GM18498 (cell line): ENCODE data around the gene KEL.

Experiments
- ATAC-seq: cut with Tn5 transposase; IDR thresholded peaks from one replicate; pipeline ENCODE4 v1.9.1; 2021; ENCODE audit warnings: mild to moderate bottlenecking, moderate library complexity; ENCODE audit not compliant: unreplicated experiment

The KEL gene

DNA sequence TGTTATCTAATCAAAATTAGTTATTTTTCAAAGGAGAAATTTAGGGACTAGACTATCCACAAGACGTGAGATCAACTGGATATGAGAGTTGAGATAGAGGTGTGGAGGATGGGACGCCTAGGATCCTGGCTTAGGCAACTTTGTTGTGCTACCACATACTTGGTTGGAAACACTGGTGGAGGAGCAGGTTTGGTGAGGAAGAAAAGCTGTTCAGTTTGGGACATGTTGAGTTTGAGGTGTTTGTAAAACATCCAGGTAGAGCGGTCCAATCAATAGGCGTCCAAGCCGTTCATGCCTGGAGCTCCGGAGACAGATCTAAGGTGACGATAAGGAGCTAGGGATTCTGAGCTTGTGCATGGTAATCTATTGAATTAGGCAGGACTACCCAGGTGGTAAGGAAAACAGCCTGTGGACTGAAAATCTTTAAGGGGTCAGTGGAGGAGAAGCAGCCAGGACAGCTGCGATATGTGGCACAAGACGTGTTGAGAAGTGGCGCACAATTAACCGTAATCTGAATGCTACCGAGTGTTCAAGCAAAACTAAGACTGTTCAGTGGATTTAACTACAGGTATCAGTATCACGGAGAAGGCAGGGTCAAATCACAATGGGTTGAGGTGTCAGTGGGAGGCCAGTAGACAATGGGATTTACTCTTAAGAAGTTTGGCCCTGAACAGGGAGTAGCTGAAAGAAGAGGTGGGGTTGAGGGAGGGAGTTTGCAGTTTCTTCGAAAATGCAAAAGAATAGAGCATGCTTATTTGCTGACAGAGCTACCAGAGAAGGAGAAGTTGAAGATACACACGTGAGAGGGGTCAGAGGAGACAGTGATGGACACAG lies 60.5 kb downstream of the KEL start:
- no peak for ATAC-seq

DNA sequence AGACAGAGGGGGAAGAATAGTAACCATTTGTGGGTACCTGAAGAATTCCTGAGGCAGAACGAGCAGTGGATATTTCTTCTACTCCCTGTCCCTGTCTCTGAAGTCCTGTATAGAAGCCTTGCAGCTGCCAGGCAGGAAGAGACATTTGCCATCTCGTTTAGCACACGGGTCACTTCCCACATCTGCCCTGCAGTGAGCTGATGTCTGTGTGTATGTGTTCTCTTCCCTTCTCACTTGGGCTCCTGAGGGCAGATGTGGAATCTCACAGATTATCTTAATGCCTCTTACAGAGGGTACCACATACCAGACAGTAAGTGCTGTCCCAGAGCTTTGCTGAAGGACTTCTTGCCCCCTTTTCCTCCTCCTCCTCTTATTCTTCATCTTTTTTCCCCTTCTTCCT lies 62.5 kb downstream of the KEL start:
- ATAC-seq: no peak

DNA sequence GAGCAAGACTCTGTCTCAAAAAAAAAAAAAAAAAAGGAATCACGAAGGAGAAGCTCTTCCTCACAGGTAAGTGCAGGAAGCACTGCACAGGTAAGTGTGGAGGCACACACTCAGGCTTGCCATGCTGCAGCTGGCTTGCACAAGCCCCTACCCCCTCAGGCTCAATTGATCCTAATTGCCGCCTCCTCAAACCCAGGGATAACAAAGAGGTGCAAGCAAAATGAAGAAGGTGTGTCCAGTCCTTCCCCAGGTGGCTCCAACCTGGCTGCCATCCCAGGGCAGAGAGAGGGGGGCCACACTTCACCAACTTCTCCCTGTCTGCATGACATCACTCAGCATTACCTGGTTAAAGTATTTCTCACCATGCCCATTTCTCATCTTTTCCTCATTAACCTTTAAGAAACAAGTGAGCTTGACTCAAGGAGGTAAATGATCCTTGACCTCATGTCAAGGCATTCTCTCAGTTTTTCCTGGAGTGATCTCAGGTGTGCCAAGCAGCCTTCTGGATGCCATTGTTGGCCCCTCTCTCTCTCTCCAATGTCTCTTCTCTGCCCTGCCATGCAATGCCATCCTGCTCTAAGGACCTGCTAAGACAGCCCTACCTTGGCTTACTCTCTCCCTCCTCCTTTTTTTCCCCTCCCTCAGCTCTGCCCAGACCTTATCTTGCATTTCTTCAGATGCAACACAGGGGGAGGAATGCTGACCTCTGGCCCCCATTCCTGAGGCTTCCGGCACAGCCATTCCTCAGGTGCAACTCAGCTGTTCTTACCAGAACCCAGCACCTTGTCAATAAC lies 63.6 kb downstream of the KEL start:
- no peak for ATAC-seq

DNA sequence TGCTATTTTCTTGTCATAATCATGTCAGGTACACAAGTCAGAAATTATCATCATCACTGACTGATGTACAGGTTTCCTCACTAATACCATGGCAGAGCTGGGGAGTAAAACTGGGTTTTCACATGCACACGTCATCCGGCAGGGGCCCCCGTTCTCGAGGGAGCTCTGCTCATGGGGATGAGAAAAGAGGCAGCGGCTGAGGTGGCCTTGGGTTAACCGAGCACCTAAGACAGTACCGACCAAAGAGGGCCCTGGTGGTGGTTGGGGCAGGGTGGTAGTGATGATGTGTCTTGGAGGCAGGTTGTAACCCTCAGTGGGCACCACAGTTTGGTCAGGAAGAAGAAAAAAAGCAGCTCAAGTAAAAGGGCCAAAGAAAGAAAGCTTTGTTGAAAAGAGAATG lies 64.5 kb downstream of the KEL start:
- ATAC-seq: no peak

DNA sequence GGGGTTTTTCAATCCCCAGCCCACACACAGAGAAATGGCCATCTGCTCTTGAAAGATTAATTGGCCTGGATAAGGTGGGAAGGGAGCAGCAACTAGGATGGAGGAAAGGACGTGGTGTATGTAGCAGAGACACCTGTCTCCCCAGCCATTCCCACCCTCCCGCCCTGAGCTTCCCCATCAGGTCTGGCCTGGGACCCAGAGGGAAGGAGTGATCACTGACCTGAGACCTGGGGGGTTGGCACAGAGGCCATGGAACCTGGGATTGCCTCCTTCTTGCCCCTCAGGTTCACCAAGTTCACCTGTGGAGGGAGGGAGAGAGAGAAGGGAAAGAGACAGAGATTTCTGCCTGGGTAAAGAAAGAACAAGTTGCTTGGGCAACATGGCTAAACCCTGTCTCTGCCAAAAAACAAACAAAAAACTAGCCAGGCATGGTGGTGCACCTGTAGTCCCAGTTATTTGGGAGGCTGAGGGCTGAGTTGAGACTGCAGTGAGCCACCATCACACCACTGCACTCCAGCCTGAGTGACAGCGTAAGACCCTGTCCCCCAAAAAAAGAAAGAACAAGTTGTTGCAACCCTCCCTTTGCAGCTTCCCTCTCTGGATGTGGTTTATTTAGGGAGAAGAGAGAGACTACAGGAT lies 65.3 kb downstream of the KEL start:
- ATAC-seq: no peak

DNA sequence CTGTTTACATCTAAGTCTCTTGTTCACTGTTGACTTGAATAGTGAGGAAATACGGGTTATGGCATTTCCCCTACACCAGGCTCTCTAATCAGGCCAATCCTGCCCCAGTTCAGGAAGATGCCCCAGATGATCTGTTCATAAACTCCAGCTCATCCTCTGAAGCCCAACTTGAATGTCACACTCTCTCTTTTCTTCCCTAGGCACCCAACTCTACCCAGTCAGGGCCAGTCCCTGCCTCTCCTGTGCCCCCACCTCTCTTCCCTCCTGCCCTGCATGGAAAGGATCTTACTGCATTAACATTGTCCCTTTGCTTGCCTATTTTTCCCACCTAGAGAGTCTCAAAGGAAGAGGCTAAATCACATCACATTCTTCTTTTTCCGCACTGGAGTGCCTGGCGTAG lies 66.0 kb downstream of the KEL start:
- ATAC-seq: no peak

DNA sequence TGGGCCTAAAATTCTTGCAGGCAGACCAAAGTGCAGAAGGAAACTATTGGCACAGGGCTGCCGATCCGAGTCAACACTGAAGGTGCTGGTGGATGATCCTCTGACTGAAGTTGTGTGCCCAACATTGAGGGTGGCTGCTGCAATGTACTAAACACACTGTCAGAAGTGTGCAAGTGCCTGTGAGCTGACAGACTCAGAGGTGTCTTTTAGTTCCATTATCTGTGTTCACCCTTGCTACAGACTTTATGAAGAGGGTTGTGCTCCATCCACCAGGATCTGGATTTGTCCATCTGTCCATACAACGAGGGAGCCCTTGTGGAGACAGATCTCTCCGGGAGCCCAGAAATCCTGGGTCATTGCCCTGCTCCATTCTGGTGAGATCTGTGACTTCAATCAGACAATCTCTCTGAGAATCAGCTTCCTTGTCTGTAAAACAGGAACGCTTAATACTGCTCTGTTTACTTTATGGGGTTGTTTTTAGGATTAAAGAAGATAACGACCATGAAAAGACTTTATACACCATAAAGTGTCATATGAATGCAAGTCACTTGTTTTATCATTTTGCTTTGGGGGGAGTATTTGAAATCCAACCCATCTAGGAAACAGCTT lies 67.1 kb downstream of the KEL start:
- ATAC-seq: no peak

DNA sequence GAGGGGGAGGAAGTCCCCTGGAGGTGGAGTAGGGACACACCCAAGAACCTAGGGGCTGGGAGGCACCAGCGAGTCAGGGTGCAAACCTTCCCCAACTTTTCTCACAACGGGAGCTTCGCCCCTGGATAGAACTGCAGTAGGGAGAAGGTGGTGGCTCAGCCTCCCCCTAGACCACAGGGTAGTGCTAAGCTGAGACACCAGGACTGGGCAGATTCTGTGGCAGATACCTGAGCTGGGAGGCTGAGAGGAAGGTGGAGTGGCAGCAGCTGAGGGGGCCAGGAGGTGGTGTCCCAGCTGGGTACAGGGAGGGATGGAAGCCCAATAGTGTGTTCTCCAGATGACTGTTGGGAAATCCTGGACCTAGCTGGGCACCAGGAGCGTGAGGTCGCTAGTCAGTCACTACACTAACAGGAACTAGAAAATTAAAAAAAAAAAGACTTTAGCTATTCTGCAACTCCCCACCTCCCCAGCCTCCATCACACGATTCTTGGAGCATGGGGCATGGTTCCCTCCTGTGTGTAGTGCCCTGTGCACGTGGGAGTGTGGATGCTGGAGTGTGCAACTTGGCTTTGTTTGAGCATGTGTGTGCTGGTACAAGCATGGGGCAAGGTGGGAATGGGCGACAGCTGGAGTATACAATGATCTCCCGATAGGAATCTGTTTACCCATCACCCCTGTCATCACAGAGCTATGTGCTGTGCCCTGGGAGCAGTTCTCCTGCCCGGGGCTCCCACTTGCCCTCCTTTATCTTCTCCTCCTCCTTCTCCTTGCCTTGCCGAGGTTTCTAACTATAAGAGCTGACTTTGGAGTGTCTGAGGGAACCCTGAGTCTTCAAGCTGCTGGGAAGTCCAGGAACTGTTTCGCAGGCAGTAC lies 67.8 kb downstream of the KEL start:
- no peak for ATAC-seq

DNA sequence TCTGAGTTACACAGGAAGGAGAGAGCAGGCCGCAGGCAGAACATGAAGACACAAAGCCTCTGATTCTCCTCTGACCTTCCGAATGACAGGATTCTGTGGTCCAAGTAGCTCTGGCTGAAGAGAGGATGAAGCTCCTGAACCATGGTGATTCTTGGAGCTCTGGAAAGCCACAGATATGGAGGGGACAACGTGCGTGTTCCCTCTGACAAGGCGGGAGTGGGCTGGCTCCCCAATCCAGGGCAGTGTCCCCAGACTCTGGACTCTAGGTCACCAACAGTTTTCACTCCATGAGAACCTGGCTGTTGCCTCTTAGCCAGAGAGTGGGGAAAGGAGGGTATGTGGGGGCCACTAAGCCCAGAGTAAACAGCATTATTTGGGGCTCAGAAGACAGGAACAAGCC lies 69.2 kb downstream of the KEL start:
- ATAC-seq: no peak

DNA sequence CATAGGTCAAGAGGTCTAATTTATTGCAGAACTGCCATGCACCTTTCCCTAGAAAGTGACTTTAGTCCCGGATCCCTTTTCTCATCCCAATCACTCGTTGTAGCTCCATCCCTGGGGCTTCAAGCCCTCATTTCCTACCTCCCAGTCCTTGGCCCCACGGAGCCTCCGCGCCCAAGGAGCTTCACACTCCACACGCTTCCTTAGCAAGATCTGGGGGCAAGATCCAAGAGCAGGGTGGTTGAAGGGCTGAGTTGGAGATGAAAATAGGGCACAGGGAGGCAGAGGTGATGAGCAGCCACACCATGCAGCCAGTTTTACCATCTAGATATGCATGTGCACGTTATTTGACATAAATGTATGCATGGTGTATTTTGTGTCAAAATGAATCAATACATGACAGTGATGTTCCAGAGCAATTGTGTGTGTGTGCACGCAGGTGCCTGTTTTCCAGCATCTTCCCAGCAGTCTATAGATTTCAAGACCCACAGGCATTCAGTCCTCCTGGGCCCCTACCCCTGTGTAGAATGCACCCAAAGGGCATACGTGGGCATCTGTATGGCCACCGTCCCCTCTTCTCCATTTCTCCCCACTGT lies 70.6 kb downstream of the KEL start:
- ATAC-seq: no peak
